AG04450 (cell line): Measurements from ENCODE around the gene ZNF121. TPM values are rescaled to one million over a fixed set of nuclear protein-coding genes. Genes with fewer than 3 reads are reported as not detected.

Experiments
- CTCF ChIA-PET: fragments of 300-600, 350-600 bp; formaldehyde crosslinking; extraction: SDS; loops from one replicate; lab custom pipeline; 2022; ENCODE audit warnings: antibody characterized with exemption, inconsistent platforms; lab: Charles Lee
- POLR2A ChIA-PET: fragments of 350-600 bp; formaldehyde crosslinking; extraction: SDS; loops from one replicate; lab custom pipeline; 2021; ENCODE audit warnings: antibody characterized with exemption, inconsistent platforms; lab: Yijun Ruan, JAX
- DNase-seq: peaks from one replicate; pipeline ENCODE4 v3.0.0-alpha.2; 2011; ENCODE audit warnings: low read depth, low spot score
- H3K27ac ChIP-seq: one replicate; pipeline ENCODE4 v1.5.1; 2012; ENCODE audit warnings: low read depth, low read length, control low read depth
- H3K27me3 ChIP-seq: one replicate; pipeline ENCODE4 v1.6.0; 2012; ENCODE audit warnings: low read length; ENCODE audit not compliant: control insufficient read depth, insufficient read depth
- H3K4me3 ChIP-seq: 2 replicates; pipeline ENCODE4 v1.5.1; 2011; ENCODE audit warnings: mild to moderate bottlenecking, low read depth, low read length, control low read depth
- H3K9me3 ChIP-seq: 2 replicates; pipeline ENCODE4 v1.5.1; 2012; ENCODE audit warnings: low read length; ENCODE audit not compliant: control insufficient read depth, insufficient read depth
- CTCF ChIP-seq: IDR thresholded peaks from 2 replicates; pipeline ENCODE4 v1.5.1; 2011; ENCODE audit warnings: low read depth, low read length, control low read depth, inconsistent platforms
- polyA minus RNA-seq: library from RNA; depleted of rRNA, polyadenylated mRNA; stranded (reverse); fragments of >200 nt; gene quantifications from 2 replicates; pipeline ENCODE4 v1.2.3, GENCODE V29; 2011; rRNA and poly(A)+ RNA removed
- polyA plus RNA-seq: library from polyadenylated mRNA; depleted of rRNA; stranded (reverse); fragments of >200 nt; gene quantifications from 2 replicates; pipeline ENCODE4 v1.2.3, GENCODE V29; 2011; rRNA removed

ZNF121 gene
- polyA plus RNA-seq: 5.3 and 6.1 TPM in 2 replicates
- 20.8 and 35.8 TPM in 2 replicates for polyA minus RNA-seq

GRCh38 chr19:9584073-9584833, at the start of gene ZNF121:
ZNF121 (minus strand) TSS chr19:9584504; CDS start chr19:9568097, 16,407 bp downstream.
- peaks cover 19% of the 10 kb centered on the region for H3K9me3 ChIP-seq
- peak; percentile 34 for DNase-seq
- H3K27me3 ChIP-seq: no peaks in the 10 kb centered on the region
- POLR2A ChIA-PET: no interaction called here
- peak within 1 kb of the TSS; percentile 79 for H3K27ac ChIP-seq
- H3K4me3 ChIP-seq: peak within 1 kb of the TSS; percentile 96
- CTCF ChIA-PET: interaction anchor here (0.6 to 4.5 kb wide), 5 partner anchors 42 to 379 kb away, joined by 3 to 20 read pairs (median 5); no protein-coding TSS in a partner anchor
- TF ChIP-seq CTCF: 0 out of 2 replicates have a peak, but pooled peaks have one; percentile 1

- H3K27ac ChIP-seq: no peak overlapping the region
- CTCF ChIA-PET: interaction anchor here (0.6 to 2.0 kb wide), 4 partner anchors 161 to 220 kb away, joined by 3 to 11 read pairs (median 4); no protein-coding TSS in a partner anchor
- POLR2A ChIA-PET: no interaction called here
- H3K27me3 ChIP-seq: no peaks in the 10 kb centered on the region
- no peak for DNase-seq
- no peak for TF ChIP-seq CTCF
- H3K4me3 ChIP-seq: no peak overlapping the region
- H3K9me3 ChIP-seq: no peaks in the 10 kb centered on the region
These were observed 43.6 kb upstream of the ZNF121 start for GRCh38 chr19:9627856-9628255.

GRCh38 chr19:9622531-9622930, 38.2 kb upstream of the ZNF121 start:
- H3K9me3 ChIP-seq: no peaks in the 10 kb centered on the region
- CTCF ChIA-PET: interaction anchor here (0.7 to 1.8 kb wide), 3 partner anchors 20 to 173 kb away, joined by 5 to 11 read pairs (median 8); no protein-coding TSS in a partner anchor
- DNase-seq: no peak
- H3K27ac ChIP-seq: no peak overlapping the region
- H3K27me3 ChIP-seq: no peaks in the 10 kb centered on the region
- no peak for TF ChIP-seq CTCF
- POLR2A ChIA-PET: interaction anchor here (1.2 kb wide), 1 partner anchor 11 kb away, joined by 4 read pairs; no protein-coding TSS in a partner anchor
- H3K4me3 ChIP-seq: peak overlapping the region; percentile 23; the same call in 1 of the 2 replicates

GRCh38 chr19:9621156-9622037, 37.1 kb upstream of the ZNF121 start, which contains the start of gene ZNF561:
ZNF561 (minus strand) TSS chr19:9621232; CDS start chr19:9619456, 1,776 bp downstream.
- Histone ChIP-seq H3K27me3 (no peaks in the 10 kb centered on the region), H3K9me3 (no peaks in the 10 kb centered on the region), H3K4me3 (peak within 1 kb of the TSS; percentile 93), H3K27ac (peak within 1 kb of the TSS; percentile 98)
- POLR2A ChIA-PET: interaction anchor here (1.2 kb wide), 1 partner anchor 12 kb away, joined by 4 read pairs; no protein-coding TSS in a partner anchor
- DNase-seq: peak; percentile 67
- TF ChIP-seq CTCF: no peak
- CTCF ChIA-PET: interaction anchor here (1.1 to 1.8 kb wide), 2 partner anchors 169 to 174 kb away, joined by 6 to 8 read pairs; no protein-coding TSS in a partner anchor
